Spleen (tissue), 11 donors: ENCODE results near the gene ZNF236. TPM values are rescaled to one million over a fixed set of nuclear protein-coding genes. Genes with fewer than 3 reads are reported as not detected.
A peak's percentile ranks its signal among the peaks of the same experiment; 100 is the strongest.
"Not testable (repeated sequence)": the region's sequence is repeated elsewhere in the genome, so short reads cannot be mapped to it uniquely, and the experiment has no call there.

Source experiments
- DNase-seq: peaks from one replicate; pipeline ENCODE4 v3.0.0-alpha.2; 2020
- H3K27ac ChIP-seq, 8 donors: fragments of 200-600 bp; sonication (generic) in 7 of 8; 1 replicate in 4 of 8; 2 replicates in 4 of 8; pipeline versions ENCODE4 v1.5.0 to v1.8.0; 2016 to 2021; ENCODE audit warnings: inconsistent platforms in 4 of 8, mild to moderate bottlenecking in 4 of 8, moderate library complexity in 1 of 8
- H3K27me3 ChIP-seq, 7 donors: fragments of 200-600 bp; sonication (generic) in 6 of 7; replicated peaks in 1 of 7; 1 replicate in 4 of 7; 2 replicates in 3 of 7; pipeline versions ENCODE4 v1.5.0 to v1.8.0; 2016 to 2021; ENCODE audit warnings: inconsistent platforms in 3 of 7, mild to moderate bottlenecking in 1 of 7
- H3K36me3 ChIP-seq, 6 donors: fragments of 200-600 bp; sonication (generic) in 5 of 6; 1 replicate in 4 of 6; 2 replicates in 2 of 6; pipeline versions ENCODE4 v1.5.0 to v1.8.0; 2016 to 2021; ENCODE audit warnings: inconsistent platforms in 2 of 6
- H3K4me1 ChIP-seq, 6 donors: fragments of 200-600 bp; sonication (generic) in 5 of 6; 1 replicate in 3 of 6; 2 replicates in 3 of 6; pipeline versions ENCODE4 v1.5.0 to v1.8.0; 2016 to 2021; ENCODE audit warnings: inconsistent platforms in 3 of 6
- H3K4me3 ChIP-seq, 8 donors: fragments of 200-600 bp; sonication (generic) in 7 of 8; 1 replicate in 4 of 8; 2 replicates in 4 of 8; pipeline versions ENCODE4 v1.5.0 to v1.8.0; 2016 to 2021; ENCODE audit warnings: inconsistent platforms in 4 of 8, mild to moderate bottlenecking in 4 of 8, moderate library complexity in 2 of 8
- H3K9me3 ChIP-seq, 8 donors: fragments of 200-600 bp; sonication (generic) in 7 of 8; 1 replicate in 4 of 8; 2 replicates in 4 of 8; pipeline versions ENCODE4 v1.5.0 to v1.8.0; 2016 to 2021; ENCODE audit warnings: inconsistent platforms in 4 of 8
- CTCF ChIP-seq, 11 experiments: fragments of 200-600 bp in 7 of 11; fragments of 450-650 bp in 4 of 11; sonication (generic) in 4 of 11; IDR thresholded peaks in 8 of 11; conservative IDR thresholded peaks in 3 of 11; 1 replicate in 7 of 11; 2 replicates in 4 of 11; pipeline versions ENCODE4 v1.4.0 to v1.8.0; 2016 to 2021; ENCODE audit warnings: antibody characterized with exemption in 11 of 11, inconsistent platforms in 4 of 11, mild to moderate bottlenecking in 1 of 11
- POLR2A ChIP-seq, 3 donors: fragments of 450-650 bp; IDR thresholded peaks; one replicate each; pipeline ENCODE4 v1.5.1; 2017; ENCODE audit warnings: antibody characterized with exemption in 3 of 3, mild to moderate bottlenecking in 1 of 3
- POLR2AphosphoS5 ChIP-seq, 3 donors: sonication (generic); formaldehyde crosslinking; IDR thresholded peaks; one replicate each; pipeline ENCODE4 v1.5.1; 2017; ENCODE audit warnings: antibody characterized with exemption in 3 of 3
- WGBS, 5 donors: extraction: QIAGEN DNeasy Blood & Tissue Kit in 3 of 5; methylation state at CpG; one replicate each; pipeline versions ENCODE4 v1.1.5 to v1.1.7; 2013 to 2018; 5-methylcytosine and 5-hydroxymethylcytosine counted together
- intact Hi-C: fragments of 100-400 bp; cut with DNase I; formaldehyde crosslinking; loops from one replicate; pipeline ENCODE4 v1.15.0; 2023; ENCODE audit warnings: low total_unique reads
- polyA plus RNA-seq, 3 donors: library from polyadenylated mRNA; stranded (reverse); fragments of 200-250 nt; gene quantifications; one replicate each; pipeline ENCODE4 v1.2.1, GENCODE V29; 2013
- total RNA-seq, 7 donors: library from RNA; depleted of rRNA in 3 of 7; stranded (reverse); fragments of >200 nt in 3 of 7; fragmentation: NEBNext Ultra II Directional in 4 of 7; extraction: Animal tissue kit (Norgen Biotek cat#: 25700) in 4 of 7; gene quantifications; one replicate each; pipeline versions ENCODE4 v1.1.0 to v1.2.1, GENCODE V29; 2016 to 2021
- donor health status: healthy with polysubstance abuse.
- donor health status: DM: no; HTN: no; CAD: no; lungs with moderate emphysema.
- donor health status: DM: no; HTN: no; CAD: no.
- donor health status: Bipolar disorder and iron deficiency.
- donor health status: healthy.
- donor health status: DM: no; HTN: no; CAD: no.
- donor health status: DM: yes; HTN: yes; CAD: no.

ZNF236 gene
- total and polyA plus RNA-seq, 10 donors: 1.5 to 25.4 (median 19.9) TPM

DNA sequence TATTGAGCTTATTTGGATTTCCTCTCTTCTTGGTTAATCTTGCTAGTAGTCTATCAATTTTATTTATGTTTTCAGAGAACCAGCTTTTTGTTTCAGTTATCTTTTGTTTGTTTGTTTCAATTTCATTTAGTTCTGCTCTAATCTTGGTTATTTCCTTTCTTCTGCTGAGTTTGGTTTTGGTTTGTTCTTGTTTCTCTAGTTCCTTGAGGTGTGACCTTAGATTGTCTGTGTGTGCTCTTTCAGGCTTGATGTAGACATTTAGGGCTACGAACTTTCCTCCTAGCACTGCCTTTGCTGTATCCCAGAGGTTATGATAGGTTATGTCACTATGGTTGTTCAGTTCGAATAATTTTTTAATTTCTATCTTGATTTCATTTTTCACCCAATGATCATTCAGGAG, 141.6 kb downstream of the ZNF236 start:
- Histone ChIP-seq H3K27me3 (no peaks in the 10 kb centered on the region), H3K27ac (peak overlapping the region in 5 of 8 donors; percentile 55 to 71 (median 66)), H3K4me1 (peaks cover 0 to 48% (median 25%) of the 10 kb centered on the region in 6 donors), H3K36me3 (peaks cover 0 to 66% (median 22%) of the 10 kb centered on the region in 6 donors), H3K9me3 (no peaks in the 10 kb centered on the region), H3K4me3 (no peak overlapping the region)
- WGBS, 5 donors: 59 to 74% (median 70%) methylated on average over 2 of the region's 2 CpGs
- no peak for DNase-seq
- intact Hi-C loops: no loop called here
- TF ChIP-seq POLR2A (IDR thresholded peaks at IDR 0.05) (no peak), POLR2AphosphoS5 (IDR thresholded peaks at IDR 0.05) (no peak), CTCF (IDR thresholded peaks at IDR 0.05 in 8 of 11, conservative IDR thresholded peaks at IDR 0.05 in 3 of 11) (no peak)

GRCh38 chr18:76965555-76966151, 143.3 kb downstream of the ZNF236 start:
- peak; percentile 89 for DNase-seq

GRCh38 chr18:76967299-76967698, 144.9 kb downstream of the ZNF236 start:
- not testable (repeated sequence) for H3K4me3 ChIP-seq
- peaks cover 0 to 51% (median 27%) of the 10 kb centered on the region in 6 donors for H3K4me1 ChIP-seq

More at GRCh38 chr18:76965555-76966151, 143.3 kb downstream of the ZNF236 start:
- WGBS, 5 donors: 71 to 86% (median 77%) methylated on average over 11 of the region's 11 CpGs
- intact Hi-C loops, H3K4me3 ChIP-seq, H3K27me3 ChIP-seq, H3K9me3 ChIP-seq: not testable (repeated sequence)
- peak overlapping the region in 5 of 8 donors; percentile 30 to 56 (median 37) for H3K27ac ChIP-seq
- TF ChIP-seq POLR2AphosphoS5 (IDR thresholded peaks at IDR 0.05) (peak in 2 of 3 donors; percentile 20 to 42), CTCF (IDR thresholded peaks at IDR 0.05 in 8 of 11, conservative IDR thresholded peaks at IDR 0.05 in 3 of 11) (peak in 1 of 11 experiments; percentile 13)
- peaks cover 0 to 52% (median 10%) of the 10 kb centered on the region in 6 donors for H3K36me3 ChIP-seq
- peaks cover 0 to 50% (median 24%) of the 10 kb centered on the region in 6 donors for H3K4me1 ChIP-seq

DNA sequence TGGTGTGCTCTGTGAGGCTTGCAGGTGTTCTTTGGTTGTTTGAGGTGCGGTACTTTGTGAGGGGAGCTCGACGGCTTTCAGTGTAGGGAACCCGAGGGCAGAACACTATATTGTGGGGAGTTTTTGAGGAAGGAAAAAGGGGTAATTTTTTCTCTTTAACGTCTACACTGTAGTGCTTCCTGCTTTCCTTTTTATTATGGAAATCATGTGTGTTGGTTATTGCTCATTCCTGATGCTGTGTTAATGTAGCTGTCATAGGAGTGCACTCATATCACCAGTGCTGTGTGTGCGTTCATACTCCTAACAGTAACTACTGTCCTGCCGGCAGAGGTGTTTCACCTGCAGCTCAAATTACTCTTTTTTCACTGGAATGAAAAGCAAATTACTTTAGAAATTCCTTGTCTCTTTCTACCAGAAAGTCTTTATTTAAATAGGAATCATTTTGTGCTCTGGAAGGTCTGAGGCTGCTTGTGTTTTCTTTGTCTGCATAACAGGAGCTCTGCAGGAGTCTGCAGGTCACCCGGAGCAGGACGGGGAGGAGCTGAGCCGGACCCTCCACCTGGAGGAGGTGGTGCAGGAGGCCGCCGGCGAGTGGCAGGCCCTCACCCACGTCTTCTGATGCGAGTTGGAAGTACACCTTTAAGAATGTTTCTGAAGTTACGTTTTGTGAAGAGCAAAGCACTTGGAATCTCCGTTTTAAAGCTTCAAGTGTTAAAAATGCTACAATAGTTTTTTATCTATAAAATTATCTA, 145.5 kb downstream of the ZNF236 start:
- peak; percentile 66 for DNase-seq
- Histone ChIP-seq H3K27ac (no peak overlapping the region), H3K36me3 (peaks cover 0 to 34% (median 5%) of the 10 kb centered on the region in 6 donors), H3K4me3 (no peak overlapping the region), H3K4me1 (peaks cover 0 to 45% (median 25%) of the 10 kb centered on the region in 6 donors), H3K27me3 (no peaks in the 10 kb centered on the region), H3K9me3 (no peaks in the 10 kb centered on the region)
- TF ChIP-seq POLR2AphosphoS5 (IDR thresholded peaks at IDR 0.05): no peak
- TF ChIP-seq POLR2A (IDR thresholded peaks at IDR 0.05): no peak
- no peak for TF ChIP-seq CTCF (IDR thresholded peaks at IDR 0.05 in 8 of 11, conservative IDR thresholded peaks at IDR 0.05 in 3 of 11)
- WGBS, 5 donors: 56 to 65% (median 62%) methylated on average over 17 of the region's 17 CpGs
- intact Hi-C loops: no loop called here

More at GRCh38 chr18:76967299-76967698, 144.9 kb downstream of the ZNF236 start:
- H3K36me3 ChIP-seq: peaks cover 0 to 36% (median 5%) of the 10 kb centered on the region in 6 donors
- DNase-seq, H3K9me3 ChIP-seq, H3K27me3 ChIP-seq, H3K27ac ChIP-seq, intact Hi-C loops: not testable (repeated sequence)
